Ascending aorta (tissue), 2 donors: Measurements from ENCODE around the gene RAB27A. TPM values are rescaled to one million over a fixed set of nuclear protein-coding genes. Genes with fewer than 3 reads are reported as not detected.

Experiments
- DNase-seq, 2 donors: peaks; one replicate each; pipeline ENCODE4 v3.0.0-alpha.2; 2019; ENCODE audit warnings: low spot score in 2 of 2
- H3K27ac ChIP-seq, 2 donors: fragments of 200-600 bp; sonication (generic); one replicate each; pipeline ENCODE4 v1.5.1; 2016 to 2017; ENCODE audit warnings: mild to moderate bottlenecking in 1 of 2
- H3K27me3 ChIP-seq: fragments of 200-600 bp; sonication (generic); one replicate; pipeline ENCODE4 v1.5.1; 2017
- H3K36me3 ChIP-seq, 2 donors: fragments of 200-600 bp; sonication (generic); one replicate each; pipeline ENCODE4 v1.5.1; 2016
- H3K4me1 ChIP-seq, 2 donors: fragments of 200-600 bp; sonication (generic); one replicate each; pipeline ENCODE4 v1.5.1; 2016 to 2017; ENCODE audit warnings: mild to moderate bottlenecking in 1 of 2
- H3K4me3 ChIP-seq, 2 donors: fragments of 200-600 bp; sonication (generic); one replicate each; pipeline ENCODE4 v1.5.1; 2016 to 2017; ENCODE audit warnings: mild to moderate bottlenecking in 1 of 2
- H3K9me3 ChIP-seq, 2 donors: fragments of 200-600 bp; sonication (generic); one replicate each; pipeline ENCODE4 v1.5.1; 2016
- CTCF ChIP-seq, 3 experiments: fragments of 200-600 bp in 2 of 3; fragments of 450-650 bp in 1 of 3; sonication (generic) in 2 of 3; IDR thresholded peaks; one replicate each; pipeline ENCODE4 v1.5.1; 2016 to 2019; ENCODE audit warnings: antibody characterized with exemption in 3 of 3, mild to moderate bottlenecking in 1 of 3, moderate library complexity in 1 of 3
- intact Hi-C: fragments of 100-400 bp; cut with DNase I; formaldehyde crosslinking; loops from one replicate; pipeline ENCODE4 v1.15.1; 2023
- total RNA-seq: library from RNA; depleted of rRNA; stranded (reverse); fragments of >200 nt; gene quantifications from one replicate; pipeline ENCODE4 v1.1.0, GENCODE V29; 2016

Gene RAB27A
- total RNA-seq, 1 donor from 2014 or later = 17.9 TPM

- Histone ChIP-seq H3K9me3 (no peaks in the 10 kb centered on the region), H3K4me1 (no peaks in the 10 kb centered on the region), H3K27me3 (no peaks in the 10 kb centered on the region), H3K27ac (no peak overlapping the region), H3K4me3 (no peak overlapping the region), H3K36me3 (no peaks in the 10 kb centered on the region)
- intact Hi-C loops = no loop called here
- no peak for DNase-seq
- no peak for TF ChIP-seq CTCF (IDR thresholded peaks at IDR 0.05)
These were observed 50.0 kb downstream of the RAB27A start for GRCh38 chr15:55239440-55240124.

- no peak overlapping the region for H3K4me3 ChIP-seq
- no peaks in the 10 kb centered on the region for H3K36me3 ChIP-seq
- no peak for DNase-seq
- TF ChIP-seq CTCF (IDR thresholded peaks at IDR 0.05) = no peak
- no peaks in the 10 kb centered on the region for H3K4me1 ChIP-seq
- intact Hi-C loops = no loop called here
- H3K27me3 ChIP-seq = no peaks in the 10 kb centered on the region
- no peaks in the 10 kb centered on the region for H3K9me3 ChIP-seq
- no peak overlapping the region for H3K27ac ChIP-seq
These were observed 50.7 kb downstream of the RAB27A start for GRCh38 chr15:55238877-55239276.

- Histone ChIP-seq H3K36me3 (no peaks in the 10 kb centered on the region), H3K9me3 (no peaks in the 10 kb centered on the region), H3K4me3 (no peak overlapping the region), H3K27me3 (no peaks in the 10 kb centered on the region), H3K4me1 (no peaks in the 10 kb centered on the region), H3K27ac (no peak overlapping the region)
- intact Hi-C loops = no loop called here
- TF ChIP-seq CTCF (IDR thresholded peaks at IDR 0.05) = no peak
- no peak for DNase-seq
These were observed 52.1 kb downstream of the RAB27A start for GRCh38 chr15:55237219-55238130.

GRCh38 chr15:55235546-55236036 is 54.0 kb downstream of the RAB27A start:
- Histone ChIP-seq H3K9me3 (no peaks in the 10 kb centered on the region), H3K36me3 (no peaks in the 10 kb centered on the region), H3K27ac (no peak overlapping the region), H3K4me3 (no peak overlapping the region), H3K27me3 (no peaks in the 10 kb centered on the region), H3K4me1 (no peaks in the 10 kb centered on the region)
- TF ChIP-seq CTCF (IDR thresholded peaks at IDR 0.05) = no peak
- no peak for DNase-seq
- intact Hi-C loops = no loop called here

- no peak for TF ChIP-seq CTCF (IDR thresholded peaks at IDR 0.05)
- Histone ChIP-seq H3K27ac (no peak overlapping the region), H3K4me1 (no peaks in the 10 kb centered on the region), H3K4me3 (no peak overlapping the region), H3K9me3 (no peaks in the 10 kb centered on the region), H3K27me3 (no peaks in the 10 kb centered on the region), H3K36me3 (no peaks in the 10 kb centered on the region)
- intact Hi-C loops = no loop called here
- no peak for DNase-seq
These were observed 54.9 kb downstream of the RAB27A start for GRCh38 chr15:55234800-55235104.
